K562 (cell line): ENCODE data around the gene PIM3. TPM values are rescaled to one million over a fixed set of nuclear protein-coding genes. Genes with fewer than 3 reads are reported as not detected.
A peak's percentile ranks its signal among the peaks of the same experiment; 100 is the strongest.

ENCODE experiments used
- ATAC-seq: fragments of 200-7000 bp; cut with Tn5 transposase; 3 replicates; pipeline ENCODE4 v1.9.1; 2020; ENCODE audit warnings: moderate library complexity
- BruUV-seq: library from RNA; stranded (reverse); fragments of 400-500 nt; replicated peaks from 2 replicates; lab custom pipeline; 2021; lab: Mats Ljungman, UMichigan
- CTCF ChIA-PET: fragments of 300-600 bp; formaldehyde crosslinking; extraction: SDS; loops from one replicate; lab custom pipeline; 2021; ENCODE audit warnings: low intra/inter-chr PET ratio; lab: Yijun Ruan, JAX
- POLR2A ChIA-PET: fragments of 300-600, 350-650 bp; sonication (Branson Sonifier 250); formaldehyde crosslinking; extraction: SDS; loops from one replicate; lab custom pipeline; 2021; ENCODE audit warnings: antibody characterized with exemption, inconsistent platforms; lab: Yijun Ruan, JAX
- DNase-seq, 4 experiments: peaks; one replicate each; pipeline versions ENCODE4 v3.0.0 to v3.0.0-alpha.2; 2011 to 2018; ENCODE audit warnings: low spot score in 3 of 4, mixed read lengths in 3 of 4; ENCODE audit errors: extremely low read depth in 1 of 4
- FAIRE-seq: peaks from 2 replicates; lab custom pipeline; 2011; peaks lifted over from hg19 to GRCh38; lab: Jason Lieb, UNC
- H2AFZ ChIP-seq: 2 replicates; pipeline ENCODE4 v1.6.0; 2011; ENCODE audit warnings: low read depth, low read length, control low read depth, inconsistent platforms
- H3K27ac ChIP-seq: fragments of 200-600 bp; 3 replicates; pipeline ENCODE4 v1.8.0; 2011; ENCODE audit warnings: low read depth, mild to moderate bottlenecking, control low read depth, inconsistent platforms, low read length, moderate library complexity, mixed read lengths; ENCODE audit errors: extremely low read depth
- H3K27me3 ChIP-seq, 2 experiments: fragments of 300-600 bp in 1 of 2; 2 replicates in 1 of 2; 3 replicates in 1 of 2; pipeline versions ENCODE4 v1.6.0 to v1.8.0; 2011; ENCODE audit warnings: inconsistent platforms in 2 of 2, low read length in 2 of 2, mild to moderate bottlenecking in 1 of 2, mixed read lengths in 1 of 2, moderate library complexity in 1 of 2; ENCODE audit not compliant: control insufficient read depth in 2 of 2, insufficient read depth in 2 of 2
- H3K36me3 ChIP-seq: fragments of 300-600 bp; 3 replicates; pipeline ENCODE4 v1.8.0; 2011; ENCODE audit warnings: mild to moderate bottlenecking, low read length, inconsistent platforms; ENCODE audit not compliant: control insufficient read depth, insufficient read depth
- H3K4me1 ChIP-seq, 2 experiments: fragments of 200-600 bp in 1 of 2; replicated peaks in 1 of 2; 2 replicates in 1 of 2; 3 replicates in 1 of 2; pipeline versions ENCODE4 v1.5.1 to v1.8.0; 2011; ENCODE audit warnings: inconsistent platforms in 2 of 2, low read length in 2 of 2, mild to moderate bottlenecking in 1 of 2, mixed read lengths in 1 of 2, moderate library complexity in 1 of 2; ENCODE audit not compliant: control insufficient read depth in 2 of 2, insufficient read depth in 2 of 2
- H3K4me2 ChIP-seq: 2 replicates; pipeline ENCODE4 v1.6.1; 2011; ENCODE audit warnings: low read length, control low read depth, inconsistent platforms, mixed read lengths; ENCODE audit not compliant: insufficient read depth
- H3K4me3 ChIP-seq: fragments of 200-600 bp; sonication (generic), shearing (Covaris generic); 2 replicates; pipeline ENCODE4 v1.5.1; 2016; ENCODE audit warnings: control low read depth, inconsistent platforms
- H3K79me2 ChIP-seq: fragments of 200-600 bp; 3 replicates; pipeline ENCODE4 v1.8.0; 2011; ENCODE audit warnings: low read length, inconsistent platforms; ENCODE audit not compliant: control insufficient read depth, insufficient read depth
- H3K9ac ChIP-seq, 2 experiments: 2 replicates each; pipeline versions ENCODE4 v1.6.0 to v1.6.1; 2011; ENCODE audit warnings: low read depth in 2 of 2, low read length in 2 of 2, control low read depth in 1 of 2, inconsistent platforms in 1 of 2, mild to moderate bottlenecking in 1 of 2, mixed read lengths in 1 of 2; ENCODE audit not compliant: insufficient read depth in 1 of 2
- H3K9me1 ChIP-seq: one replicate; pipeline ENCODE4 v1.6.0; 2011; ENCODE audit warnings: inconsistent platforms, mild to moderate bottlenecking, low read length, moderate library complexity; ENCODE audit not compliant: control insufficient read depth, insufficient read depth
- H3K9me3 ChIP-seq: replicated peaks from 2 replicates; pipeline ENCODE4 v1.5.1; 2011; ENCODE audit warnings: low read depth, low read length, inconsistent platforms; ENCODE audit not compliant: control insufficient read depth, insufficient read depth
- H4K20me1 ChIP-seq: replicated peaks from 2 replicates; pipeline ENCODE4 v1.6.1; 2011; ENCODE audit warnings: low read length, inconsistent platforms, mixed read lengths; ENCODE audit not compliant: control insufficient read depth, insufficient read depth
- ARID1B ChIP-seq: fragments of 450-650 bp; IDR thresholded peaks from 2 replicates; pipeline ENCODE4 v1.6.1; 2016; ENCODE audit warnings: antibody characterized with exemption, mild to moderate bottlenecking, inconsistent platforms
- CREBBP ChIP-seq: IDR thresholded peaks from one replicate; pipeline ENCODE4 v1.6.1; 2012; ENCODE audit warnings: low read depth, mild to moderate bottlenecking, control low read depth, inconsistent platforms, low read length
- CUX1 ChIP-seq: fragments of 200-800 bp; sonication (Bioruptor generic); IDR thresholded peaks from 2 replicates; pipeline ENCODE4 v1.6.1; 2016; ENCODE audit warnings: missing genetic modification characterization, missing compliant biosample characterization
- GABPA ChIP-seq: fragments of 200-800 bp; sonication (Bioruptor generic); conservative IDR thresholded peaks from 2 replicates; pipeline ENCODE4 v1.6.1; 2016; ENCODE audit warnings: low read depth, missing genetic modification characterization, missing compliant biosample characterization
- KDM1A ChIP-seq, 2 experiments: fragments of 450-650 bp; IDR thresholded peaks; 2 replicates each; pipeline ENCODE4 v1.6.1; 2016; ENCODE audit warnings: mild to moderate bottlenecking in 2 of 2
- MCM5 ChIP-seq: fragments of 450-650 bp; IDR thresholded peaks from 2 replicates; pipeline ENCODE4 v1.6.1; 2016; ENCODE audit warnings: low read depth
- NCOR1 ChIP-seq: fragments of 450-650 bp; IDR thresholded peaks from 2 replicates; pipeline ENCODE4 v1.6.1; 2016; ENCODE audit warnings: mild to moderate bottlenecking, moderate library complexity
- POLR2AphosphoS5 ChIP-seq: IDR thresholded peaks from 2 replicates; pipeline ENCODE4 v1.6.1; 2011; ENCODE audit warnings: mild to moderate bottlenecking, low read depth, low read length, moderate library complexity; ENCODE audit not compliant: control insufficient read depth, insufficient read depth
- RBM17 ChIP-seq: fragments of 200-400 bp; formaldehyde crosslinking; IDR thresholded peaks from 2 replicates; pipeline ENCODE4 v1.6.1; 2017; ENCODE audit warnings: low read depth, mild to moderate bottlenecking, low read length, borderline replicate concordance
- RUNX1 ChIP-seq: sonication (generic); IDR thresholded peaks from 2 replicates; pipeline ENCODE4 v1.6.1; 2016; ENCODE audit warnings: antibody characterized with exemption, low read depth
- THRAP3 ChIP-seq: fragments of 450-650 bp; IDR thresholded peaks from 2 replicates; pipeline ENCODE4 v1.6.1; 2016; ENCODE audit warnings: mild to moderate bottlenecking, inconsistent platforms, borderline replicate concordance
- TRIM24 ChIP-seq, 2 experiments: fragments of 450-650 bp; IDR thresholded peaks; 2 replicates each; pipeline ENCODE4 v1.6.1; 2016
- ZNF217 ChIP-seq: sonication (generic); formaldehyde crosslinking; IDR thresholded peaks from 2 replicates; pipeline ENCODE4 v1.8.0; 2022; ENCODE audit warnings: mild to moderate bottlenecking, missing genetic modification reagents
- ZNF830 ChIP-seq: fragments of 250-450 bp; sonication (Bioruptor Pico); IDR thresholded peaks from 2 replicates; pipeline ENCODE4 v1.5.0; 2021; ENCODE audit warnings: mild to moderate bottlenecking
- WGBS: fragments of 100-300 bp; shearing (Covaris generic); methylation state at CpG from one replicate; pipeline ENCODE4 v1.1.6; 2016; ENCODE audit warnings: low coverage, mixed read lengths; ENCODE audit not compliant: insufficient coverage; ENCODE audit errors: missing lambda C conversion rate; 5-methylcytosine and 5-hydroxymethylcytosine counted together
- in situ Hi-C: fragments of 300-500 bp; cut with MboI; formaldehyde crosslinking; loops from 4 replicates; pipeline ENCODE4 v1.15.0; 2018; ENCODE audit warnings: inconsistent platforms, mixed read lengths
- intact Hi-C: fragments of 100-400 bp; cut with micrococcal nuclease; formaldehyde crosslinking; loops from 2 replicates; pipeline ENCODE4 v1.14.2; 2022
- polyA plus RNA-seq, 8 experiments: library from polyadenylated mRNA; depleted of rRNA in 4 of 8; stranded (reverse) in 5 of 8; unstranded in 3 of 8; fragments of >200 nt; fragmentation: Nextera tagmentation in 2 of 8; fragmentation: Illumina TruSeq in 1 of 8; extraction: Ambion mirVana in 2 of 8; extraction: Trizol in 1 of 8; gene quantifications; 2 replicates each; pipeline versions ENCODE4 v1.2.1 to v1.2.3, GENCODE V29; 2011 to 2014; ENCODE audit warnings: inconsistent platforms in 1 of 8, missing spikeins in 1 of 8
- total RNA-seq, 7 experiments: library from RNA; depleted of rRNA in 6 of 7; stranded (reverse); fragments of >200 nt in 6 of 7; fragmentation: Illumina TruSeq in 2 of 7; extraction: Trizol in 2 of 7; gene quantifications; 2 replicates each; pipeline versions ENCODE4 v1.2.1 to v1.2.3, GENCODE V29; 2011 to 2021; ENCODE audit warnings: low replicate concordance in 1 of 7
- TF ChIP-seq, protein P1 (sequence below): fragments of 450-650 bp; IDR thresholded peaks from 2 replicates; pipeline ENCODE4 v1.6.1; 2016; ENCODE audit warnings: missing biosample characterization, missing genetic modification characterization

PIM3 gene
- total and polyA plus RNA-seq, 9 of the 15 experiments (the other 6 are each of a cell fraction or from before 2014, with no cell fraction given), result 0.24 to 40.5 (median 5.3) TPM

DNA sequence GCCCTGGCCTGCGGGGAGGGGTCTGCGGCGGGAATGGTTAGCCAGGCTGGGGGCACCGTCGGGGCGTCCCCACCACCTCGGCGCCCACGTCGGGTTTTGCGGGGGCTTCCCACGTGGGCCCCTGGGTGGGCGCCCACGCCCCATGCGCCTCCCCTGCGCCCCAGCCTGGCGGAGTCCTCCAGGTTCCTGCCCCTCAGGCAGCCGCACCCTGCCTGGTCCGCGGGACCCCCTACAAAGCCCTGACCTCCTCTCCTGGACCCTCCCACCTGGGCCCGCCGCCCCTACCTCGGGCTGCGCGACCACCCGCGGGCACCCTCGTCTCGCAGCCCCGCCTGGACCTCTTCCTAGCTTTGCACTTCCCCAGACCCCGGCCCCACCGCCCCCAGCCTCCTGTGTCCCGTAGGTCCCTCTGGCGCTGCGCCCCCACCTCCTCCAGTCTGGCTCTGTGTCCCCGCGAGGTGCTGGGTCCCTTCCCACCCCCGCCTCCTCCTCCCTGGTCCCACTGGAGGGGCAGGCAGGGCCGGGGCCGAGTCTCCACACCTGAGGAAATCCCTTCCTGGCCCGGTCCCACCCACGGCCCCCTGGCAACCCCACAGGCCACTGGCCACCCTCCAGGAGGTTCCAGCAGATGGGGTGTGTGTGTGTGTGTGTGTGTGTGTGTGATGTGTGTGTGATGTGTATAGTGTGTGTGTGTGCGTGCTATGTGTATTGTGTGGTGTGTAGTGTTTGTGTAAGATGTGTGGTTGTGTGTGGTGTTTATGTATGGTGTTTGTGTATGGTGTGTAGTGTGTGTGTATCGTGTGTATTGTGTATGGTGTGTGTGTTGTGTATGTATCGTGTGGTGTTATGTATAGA lies 11.8 kb downstream of the PIM3 start:
- FAIRE-seq, result no peak
- Histone ChIP-seq H3K36me3 (no peaks in the 10 kb centered on the region), H3K4me1 (peaks cover 13 to 71% of the 10 kb centered on the region in 2 experiments), H3K9me1 (peaks cover 4% of the 10 kb centered on the region), H3K9ac (peak overlapping the region; percentile 77 to 94; a peak in 3 of 4 replicates), H4K20me1 (no peaks in the 10 kb centered on the region), H3K27ac (peak overlapping the region; percentile 90), H3K4me3 (no peak overlapping the region), H2AFZ (no peak overlapping the region), H3K4me2 (peak overlapping the region; percentile 70; the same call in 1 of the 2 replicates), H3K9me3 (no peaks in the 10 kb centered on the region), H3K27me3 (no peaks in the 10 kb centered on the region; a peak in 1 of 5 replicates), H3K79me2 (peaks cover 5% of the 10 kb centered on the region; the same call in 2 of the 3 replicates)
- DNase-seq, result peak in 2 of 4 experiments; percentile 11 to 22
- no peak for ATAC-seq
- POLR2A ChIA-PET, result interaction anchor here (1.7 to 2.0 kb wide), 2 partner anchors 10 to 13 kb away, joined by 5 to 9 read pairs; no protein-coding TSS in a partner anchor
- CTCF ChIA-PET, result no interaction called here
- intact Hi-C loops (loop anchor here (5.0 kb wide), 1 partner anchor 40 kb away; no protein-coding TSS in a partner anchor), in situ Hi-C loops (no loop called here)
- WGBS, result 74% methylated on average over 6 of the region's 45 CpGs
- BruUV-seq, result no TSS peak
- TF ChIP-seq ZNF830 (no peak), ARID1B (0 out of 2 replicates have a peak, but pooled peaks have one; percentile 12), KDM1A (IDR thresholded peaks at IDR 0.05) (0 out of 4 replicates have a peak, but pooled peaks of 1 of the 2 experiments have one; percentile 12), MCM5 (no peak), CREBBP (no peak), THRAP3 (0 out of 2 replicates have a peak, but pooled peaks have one; percentile 72), ZNF217 (no peak), RUNX1 (no peak), POLR2AphosphoS5 (no peak), CUX1 (CRISPR knock-in tag) (no peak), NCOR1 (peak; percentile 5; the same call in 1 of the 2 replicates), TRIM24 (IDR thresholded peaks at IDR 0.05) (peak in 1 of 2 experiments; percentile 22; a peak in 1 of 4 replicates), GABPA (tag) (no peak), RBM17 (no peak)
- TF ChIP-seq, protein P1, sequence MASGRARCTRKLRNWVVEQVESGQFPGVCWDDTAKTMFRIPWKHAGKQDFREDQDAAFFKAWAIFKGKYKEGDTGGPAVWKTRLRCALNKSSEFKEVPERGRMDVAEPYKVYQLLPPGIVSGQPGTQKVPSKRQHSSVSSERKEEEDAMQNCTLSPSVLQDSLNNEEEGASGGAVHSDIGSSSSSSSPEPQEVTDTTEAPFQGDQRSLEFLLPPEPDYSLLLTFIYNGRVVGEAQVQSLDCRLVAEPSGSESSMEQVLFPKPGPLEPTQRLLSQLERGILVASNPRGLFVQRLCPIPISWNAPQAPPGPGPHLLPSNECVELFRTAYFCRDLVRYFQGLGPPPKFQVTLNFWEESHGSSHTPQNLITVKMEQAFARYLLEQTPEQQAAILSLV, result 0 out of 2 replicates have a peak, but pooled peaks have one; percentile 10
